Stimulated activated effector memory CD8-positive, alpha-beta T cell treated with anti-CD3 and anti-CD28 coated beads, Interleukin-12 subunit alpha, Interleukin-12 subunit beta, amount 100 ng/mL, for 72 hours (primary cell): ENCODE results near the gene TCAP.
A peak's percentile ranks its signal among the peaks of the same experiment; 100 is the strongest.

ENCODE experiments used
- ATAC-seq: fragments of 150-1000 bp; cut with Tn5 transposase; 2 replicates; pipeline ENCODE4 v1.10.0; 2021
- DNase-seq, 2 donors: peaks; one replicate each; pipeline ENCODE4 v3.0.0; 2021 to 2022; ENCODE audit warnings: low spot score in 2 of 2
- H3K27ac Mint-ChIP-seq: one replicate; pipeline ENCODE4 v1.8.0; 2022; ENCODE audit warnings: mild to moderate bottlenecking, mixed read lengths
- H3K36me3 Mint-ChIP-seq: one replicate; pipeline ENCODE4 v1.8.0; 2022; ENCODE audit warnings: mild to moderate bottlenecking, mixed read lengths
- H3K4me1 Mint-ChIP-seq: one replicate; pipeline ENCODE4 v1.8.0; 2022; ENCODE audit warnings: mixed read lengths
- H3K4me3 Mint-ChIP-seq: one replicate; pipeline ENCODE4 v1.8.0; 2022; ENCODE audit warnings: mild to moderate bottlenecking, mixed read lengths
- H3K9me3 Mint-ChIP-seq: one replicate; pipeline ENCODE4 v1.8.0; 2022; ENCODE audit warnings: mixed read lengths

Gene TCAP

GRCh38 chr17:39666601-39667261 lies 1.6 kb downstream of the TCAP start:
- no peak for ATAC-seq
- H3K36me3 Mint-ChIP-seq: peaks cover 13% of the 10 kb centered on the region

GRCh38 chr17:39667262-39667944 lies 2.3 kb downstream of the TCAP start:
- Mint-ChIP-seq H3K4me1 (peaks cover 26% of the 10 kb centered on the region), H3K36me3 (peaks cover 13% of the 10 kb centered on the region), H3K27ac (peak overlapping the region; percentile 32), H3K4me3 (peak overlapping the region; percentile 69), H3K9me3 (no peaks in the 10 kb centered on the region)
- ATAC-seq: no peak
- DNase-seq: no peak

More at GRCh38 chr17:39666601-39667261, 1.6 kb downstream of the TCAP start:
- Mint-ChIP-seq H3K9me3 (no peaks in the 10 kb centered on the region), H3K27ac (peak overlapping the region; percentile 32), H3K4me1 (peaks cover 20% of the 10 kb centered on the region), H3K4me3 (peak overlapping the region; percentile 69)
- no peak for DNase-seq

GRCh38 chr17:39667945-39668924 lies 3.1 kb downstream of the TCAP start, which contains the start of gene PNMT:
PNMT (plus strand) TSS chr17:39668453; CDS start chr17:39668476, 23 bp downstream.
- Mint-ChIP-seq H3K4me3 (peak within 1 kb of the TSS; percentile 69), H3K36me3 (peaks cover 13% of the 10 kb centered on the region), H3K4me1 (peaks cover 27% of the 10 kb centered on the region), H3K27ac (peak within 1 kb of the TSS; percentile 82), H3K9me3 (no peaks in the 10 kb centered on the region)
- peak; percentile 62 to 86 for DNase-seq
- ATAC-seq: peak; percentile 80

GRCh38 chr17:39669897-39670735 lies 5.0 kb downstream of the TCAP start:
- no peak overlapping the region for H3K4me3 Mint-ChIP-seq
- H3K9me3 Mint-ChIP-seq: no peaks in the 10 kb centered on the region
- no peak overlapping the region for H3K27ac Mint-ChIP-seq
- ATAC-seq (no peak), DNase-seq (no peak)
- H3K36me3 Mint-ChIP-seq: peaks cover 6% of the 10 kb centered on the region
- peaks cover 30% of the 10 kb centered on the region for H3K4me1 Mint-ChIP-seq

- peaks cover 6% of the 10 kb centered on the region for H3K36me3 Mint-ChIP-seq
- no peaks in the 10 kb centered on the region for H3K9me3 Mint-ChIP-seq
- ATAC-seq (no peak), DNase-seq (no peak)
- H3K27ac Mint-ChIP-seq: no peak overlapping the region
- no peak overlapping the region for H3K4me3 Mint-ChIP-seq
- peaks cover 37% of the 10 kb centered on the region for H3K4me1 Mint-ChIP-seq
These were observed 5.6 kb downstream of the TCAP start for GRCh38 chr17:39670746-39671145.

GRCh38 chr17:39671651-39672521 lies 6.7 kb downstream of the TCAP start:
- H3K27ac Mint-ChIP-seq: peak overlapping the region; percentile 78
- H3K9me3 Mint-ChIP-seq: no peaks in the 10 kb centered on the region
- H3K36me3 Mint-ChIP-seq: peaks cover 12% of the 10 kb centered on the region
- H3K4me1 Mint-ChIP-seq: peaks cover 43% of the 10 kb centered on the region
- no peak overlapping the region for H3K4me3 Mint-ChIP-seq
- ATAC-seq (no peak), DNase-seq (no peak)

- H3K4me3 Mint-ChIP-seq: no peak overlapping the region
These were observed 7.6 kb downstream of the TCAP start for GRCh38 chr17:39672522-39673334.

GRCh38 chr17:39673335-39674081 lies 8.4 kb downstream of the TCAP start:
- H3K4me1 Mint-ChIP-seq: peaks cover 52% of the 10 kb centered on the region
- ATAC-seq: no peak
- no peak overlapping the region for H3K4me3 Mint-ChIP-seq

More at GRCh38 chr17:39672522-39673334, 7.6 kb downstream of the TCAP start:
- DNase-seq: no peak
- ATAC-seq: no peak
- peaks cover 12% of the 10 kb centered on the region for H3K36me3 Mint-ChIP-seq
- H3K4me1 Mint-ChIP-seq: peaks cover 52% of the 10 kb centered on the region
- no peaks in the 10 kb centered on the region for H3K9me3 Mint-ChIP-seq
- peak overlapping the region; percentile 78 for H3K27ac Mint-ChIP-seq

GRCh38 chr17:39674179-39674578 lies 9.0 kb downstream of the TCAP start:
- peaks cover 54% of the 10 kb centered on the region for H3K4me1 Mint-ChIP-seq
- no peak overlapping the region for H3K27ac Mint-ChIP-seq
- H3K9me3 Mint-ChIP-seq: no peaks in the 10 kb centered on the region
- H3K4me3 Mint-ChIP-seq: no peak overlapping the region
- peaks cover 5% of the 10 kb centered on the region for H3K36me3 Mint-ChIP-seq
- DNase-seq (no peak), ATAC-seq (no peak)

More at GRCh38 chr17:39673335-39674081, 8.4 kb downstream of the TCAP start:
- H3K9me3 Mint-ChIP-seq: no peaks in the 10 kb centered on the region
- peaks cover 10% of the 10 kb centered on the region for H3K36me3 Mint-ChIP-seq
- no peak for DNase-seq
- no peak overlapping the region for H3K27ac Mint-ChIP-seq

GRCh38 chr17:39674702-39675389 lies 9.7 kb downstream of the TCAP start:
- peak overlapping the region; percentile 10 for H3K4me3 Mint-ChIP-seq
- ATAC-seq (no peak), DNase-seq (no peak)
- H3K9me3 Mint-ChIP-seq: no peaks in the 10 kb centered on the region
- H3K36me3 Mint-ChIP-seq: peaks cover 7% of the 10 kb centered on the region
- H3K4me1 Mint-ChIP-seq: peaks cover 61% of the 10 kb centered on the region
- H3K27ac Mint-ChIP-seq: peak overlapping the region; percentile 90

- no peaks in the 10 kb centered on the region for H3K9me3 Mint-ChIP-seq
- ATAC-seq: no peak
- no peak for DNase-seq
- H3K4me3 Mint-ChIP-seq: peak overlapping the region; percentile 53
- H3K36me3 Mint-ChIP-seq: peaks cover 10% of the 10 kb centered on the region
- H3K27ac Mint-ChIP-seq: peak overlapping the region; percentile 90
- peaks cover 68% of the 10 kb centered on the region for H3K4me1 Mint-ChIP-seq
These were observed 10.4 kb downstream of the TCAP start for GRCh38 chr17:39675390-39676082.
